ENCODE measurements around the gene DUSP22.
"Not testable (repeated sequence)": the region's sequence is repeated elsewhere in the genome, so short reads cannot be mapped to it uniquely, and the experiment has no call there.

DUSP22 gene

GRCh38 chr6:280775-281468, 11.4 kb upstream of the DUSP22 start:
- DNase-seq (ENCODE audit: low read depth): no peak

GRCh38 chr6:281469-282103, 10.7 kb upstream of the DUSP22 start:
- no peak for DNase-seq (ENCODE audit: low read depth)

GRCh38 chr6:282177-282866, 10.0 kb upstream of the DUSP22 start:
- no peak for DNase-seq (ENCODE audit: low read depth)

DNA sequence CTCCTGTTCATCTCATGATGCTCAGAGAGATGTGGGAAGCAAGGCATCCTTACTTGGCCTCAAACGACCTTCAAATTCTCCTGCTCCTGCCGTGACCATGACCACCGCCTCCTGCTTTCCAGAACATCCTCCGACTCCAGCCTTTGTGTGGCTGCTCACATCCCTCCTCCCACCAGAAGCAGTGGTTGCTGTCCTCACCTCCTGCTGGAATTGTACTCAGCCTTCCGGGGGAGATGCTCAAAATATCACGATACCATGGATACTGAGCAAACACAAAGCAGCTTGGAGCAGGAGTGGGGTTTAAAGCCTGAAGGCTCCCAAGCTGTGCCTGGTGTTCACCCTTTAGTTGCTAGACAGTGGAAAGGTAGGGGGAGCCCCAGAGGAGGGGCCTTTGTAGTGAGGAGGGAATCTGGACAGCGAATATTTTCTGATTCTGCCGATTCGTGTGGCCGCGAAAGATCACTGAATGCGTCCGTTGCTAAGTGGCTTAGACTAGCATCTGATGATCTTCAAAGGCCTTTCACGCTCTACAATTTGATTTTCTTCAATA, 9.3 kb upstream of the DUSP22 start:
- no peak for DNase-seq (ENCODE audit: low read depth)

DNA sequence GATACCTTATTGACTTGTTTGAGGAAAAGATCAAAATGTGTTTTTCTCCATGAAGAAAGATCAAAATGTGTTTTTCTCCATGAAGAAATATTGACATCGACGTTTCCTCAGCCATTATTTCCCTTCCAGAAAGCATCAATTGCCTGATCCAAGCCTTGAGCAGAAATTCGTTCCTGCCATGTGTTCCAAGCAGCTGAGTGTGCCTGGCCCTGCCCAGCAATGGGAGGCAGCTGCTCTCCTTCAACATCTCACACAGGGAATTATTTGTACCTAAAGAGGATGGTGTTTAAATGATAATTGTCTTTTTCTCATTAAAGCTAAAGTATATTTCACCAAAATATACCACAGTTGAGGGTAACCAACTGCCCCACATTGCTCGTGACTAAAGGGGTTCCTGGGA, 7.8 kb upstream of the DUSP22 start:
- DNase-seq (ENCODE audit: low read depth): no peak

GRCh38 chr6:285030-285771, 7.1 kb upstream of the DUSP22 start:
- no peak for DNase-seq (ENCODE audit: low read depth)

DNA sequence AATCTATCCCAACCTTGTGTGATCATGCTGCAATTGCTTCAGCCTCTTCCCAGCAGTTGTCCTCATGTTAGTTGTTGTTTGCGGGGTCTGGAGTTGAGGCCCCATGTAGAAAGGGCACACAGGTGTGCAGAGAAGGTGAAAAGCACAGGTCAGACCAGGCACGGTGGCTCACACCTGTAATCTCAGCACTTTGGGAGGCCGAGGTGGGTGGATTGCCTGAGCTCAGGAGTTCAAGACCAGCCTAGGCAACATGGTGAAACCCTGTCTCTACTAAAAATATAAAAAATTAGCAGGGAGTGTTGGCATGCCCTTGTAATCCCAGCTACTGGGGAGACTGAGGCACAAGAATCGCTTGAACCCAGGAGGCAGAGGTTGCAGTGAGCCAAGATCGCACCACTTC, 6.4 kb upstream of the DUSP22 start:
- DNase-seq (ENCODE audit: low read depth): not testable (repeated sequence)

DNA sequence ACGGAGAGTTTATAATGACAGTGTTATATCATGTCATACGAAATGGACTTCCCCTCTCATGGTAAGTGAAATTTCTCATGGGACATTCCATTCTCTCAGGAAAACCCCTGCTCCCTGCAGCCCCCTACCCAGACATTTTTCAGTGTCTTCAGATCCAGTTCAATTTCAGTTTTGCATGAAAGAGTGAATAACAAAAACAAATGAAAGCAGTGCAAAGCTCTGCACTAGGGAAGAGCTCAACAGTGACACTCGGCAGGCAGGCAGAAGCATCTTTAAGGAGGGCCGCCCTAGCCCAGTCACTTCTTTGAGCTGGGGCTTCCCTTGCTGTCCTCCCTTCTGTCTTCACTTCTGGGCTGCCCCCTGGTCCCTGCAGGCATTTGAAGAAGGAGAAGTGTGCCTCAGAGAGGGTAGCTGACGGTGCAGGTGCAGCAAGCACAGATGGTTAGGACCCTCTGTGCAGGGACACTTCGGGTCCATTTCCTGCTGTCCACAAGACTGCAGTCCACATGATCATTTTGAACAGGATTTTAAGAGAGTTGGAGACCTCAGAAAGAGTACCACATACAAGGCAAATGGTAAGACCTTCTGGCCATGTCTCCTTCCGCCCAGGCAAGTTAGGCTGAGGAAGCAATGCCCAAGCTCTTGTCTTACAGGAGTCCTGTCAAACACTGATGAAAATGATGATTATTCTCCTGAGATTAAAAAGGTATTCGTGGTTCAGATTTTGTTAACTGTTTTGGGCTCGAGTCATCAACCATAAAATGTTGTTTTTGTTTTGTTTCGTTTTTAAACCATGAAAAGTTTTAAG, 5.4 kb upstream of the DUSP22 start:
- DNase-seq (ENCODE audit: low read depth): no peak

DNA sequence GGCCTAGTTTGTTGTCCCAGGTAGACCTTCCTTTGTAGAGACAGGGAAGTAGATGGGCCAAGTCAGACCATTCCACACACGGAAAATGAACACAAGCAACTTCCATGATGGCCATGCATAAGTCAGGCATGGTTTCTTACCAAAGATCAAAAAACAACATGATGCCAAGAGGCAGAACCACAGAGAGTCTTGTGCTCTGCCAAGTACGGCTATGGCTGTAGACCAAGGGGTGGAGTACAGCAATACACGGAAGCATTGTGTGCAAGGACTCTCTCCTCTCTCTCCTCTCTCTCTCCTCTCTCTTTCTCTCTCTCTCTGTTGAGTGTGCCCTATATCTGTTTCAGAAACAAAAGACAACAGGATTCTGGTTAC, 4.8 kb upstream of the DUSP22 start:
- DNase-seq (ENCODE audit: low read depth): no peak

DNA sequence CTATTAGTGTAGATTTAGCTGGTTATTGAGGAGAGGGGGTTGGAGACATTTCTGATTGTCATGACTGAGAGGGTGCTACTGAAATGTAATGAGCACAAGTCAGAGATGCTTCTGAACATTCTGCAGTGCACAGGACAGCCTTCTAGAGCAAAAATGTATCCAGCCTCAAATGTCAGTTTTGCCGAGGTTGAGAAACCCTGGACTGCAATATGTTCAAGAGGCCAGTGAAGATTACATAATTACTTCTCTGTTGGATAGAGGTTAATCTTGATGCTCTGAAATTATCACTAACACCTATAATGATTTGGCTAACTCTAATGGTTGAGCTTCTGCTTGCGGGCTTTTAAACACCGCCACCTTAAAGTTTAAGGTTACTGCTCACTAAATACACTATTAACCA, 3.4 kb upstream of the DUSP22 start:
- no peak for DNase-seq (ENCODE audit: low read depth)

GRCh38 chr6:290111-290922, 2.0 kb upstream of the DUSP22 start:
- DNase-seq (ENCODE audit: low read depth): no peak

DNA sequence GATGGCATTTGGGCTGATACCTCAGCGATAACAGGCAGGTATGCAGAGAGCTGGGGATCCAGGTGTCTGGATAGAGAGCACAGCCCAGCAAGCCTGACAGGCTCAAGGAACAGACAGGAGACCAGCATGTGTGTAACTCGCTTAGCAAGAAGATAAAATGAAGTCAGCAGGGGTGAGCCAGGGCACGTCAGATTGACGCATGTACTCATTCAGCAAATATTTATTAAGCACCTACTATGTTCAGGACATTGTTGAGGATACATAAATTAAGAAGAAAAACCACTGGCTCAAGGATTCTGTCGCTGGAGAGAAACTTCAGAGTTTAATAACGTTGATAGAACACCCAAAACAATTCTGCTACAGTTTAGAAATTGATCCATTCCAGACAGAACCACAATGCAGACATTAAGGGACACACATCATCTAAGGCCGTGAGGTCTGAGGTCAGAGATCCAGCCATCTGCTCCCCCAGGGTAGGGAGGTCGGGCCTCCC, 1.0 kb upstream of the DUSP22 start:
- DNase-seq (ENCODE audit: low read depth): no peak

- DNase-seq (ENCODE audit: low read depth): peak; percentile 78
Observed at GRCh38 chr6:292506-293192, 362 bp downstream of the DUSP22 start.

DNA sequence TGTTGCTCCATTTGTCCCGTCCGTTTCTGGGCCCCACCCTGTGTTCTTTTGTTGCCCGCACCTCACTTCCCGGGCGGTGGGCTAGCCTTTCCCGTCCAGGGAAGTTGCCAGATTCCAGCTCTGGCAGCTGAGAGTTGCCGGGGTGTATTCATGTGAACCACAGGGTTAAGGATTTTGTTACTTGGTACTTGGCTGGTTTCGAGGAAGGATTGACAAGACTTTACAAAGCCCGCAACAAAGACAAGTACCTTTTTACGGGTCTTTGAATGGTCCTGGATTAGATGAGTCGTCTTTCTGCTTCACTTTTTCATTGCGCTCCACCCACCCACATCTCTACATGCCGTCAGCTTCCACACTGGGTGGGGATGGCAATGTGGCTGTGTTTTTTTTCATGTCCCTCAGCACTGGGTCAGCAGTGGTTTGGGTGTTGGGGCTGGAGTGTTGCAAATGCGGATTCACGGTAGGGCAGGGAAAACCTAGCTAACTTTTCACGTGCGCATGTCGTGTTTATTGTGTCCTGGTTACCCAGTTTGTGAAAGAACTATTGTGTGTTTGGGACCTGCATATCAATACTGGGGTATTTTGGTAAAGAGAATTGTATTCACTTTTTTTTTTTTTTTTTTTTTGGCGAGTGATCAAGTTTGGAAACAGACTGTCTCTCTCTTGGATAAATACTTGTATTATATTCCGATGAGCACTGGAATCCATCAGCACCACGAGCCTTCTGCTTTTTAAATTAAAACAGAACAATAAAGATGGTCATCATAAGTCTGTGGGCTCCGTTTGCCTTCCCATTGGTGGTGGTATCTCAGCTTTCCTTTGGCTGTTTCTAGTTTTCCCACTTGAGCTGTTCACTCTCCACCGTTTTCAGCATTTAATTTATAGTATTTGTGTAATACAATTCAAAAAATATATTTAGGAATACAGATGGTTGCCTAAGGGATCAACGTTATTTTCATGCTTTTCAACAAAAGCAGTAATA, 1.2 kb downstream of the DUSP22 start:
- peak; percentile 49 for DNase-seq (ENCODE audit: low read depth)

DNA sequence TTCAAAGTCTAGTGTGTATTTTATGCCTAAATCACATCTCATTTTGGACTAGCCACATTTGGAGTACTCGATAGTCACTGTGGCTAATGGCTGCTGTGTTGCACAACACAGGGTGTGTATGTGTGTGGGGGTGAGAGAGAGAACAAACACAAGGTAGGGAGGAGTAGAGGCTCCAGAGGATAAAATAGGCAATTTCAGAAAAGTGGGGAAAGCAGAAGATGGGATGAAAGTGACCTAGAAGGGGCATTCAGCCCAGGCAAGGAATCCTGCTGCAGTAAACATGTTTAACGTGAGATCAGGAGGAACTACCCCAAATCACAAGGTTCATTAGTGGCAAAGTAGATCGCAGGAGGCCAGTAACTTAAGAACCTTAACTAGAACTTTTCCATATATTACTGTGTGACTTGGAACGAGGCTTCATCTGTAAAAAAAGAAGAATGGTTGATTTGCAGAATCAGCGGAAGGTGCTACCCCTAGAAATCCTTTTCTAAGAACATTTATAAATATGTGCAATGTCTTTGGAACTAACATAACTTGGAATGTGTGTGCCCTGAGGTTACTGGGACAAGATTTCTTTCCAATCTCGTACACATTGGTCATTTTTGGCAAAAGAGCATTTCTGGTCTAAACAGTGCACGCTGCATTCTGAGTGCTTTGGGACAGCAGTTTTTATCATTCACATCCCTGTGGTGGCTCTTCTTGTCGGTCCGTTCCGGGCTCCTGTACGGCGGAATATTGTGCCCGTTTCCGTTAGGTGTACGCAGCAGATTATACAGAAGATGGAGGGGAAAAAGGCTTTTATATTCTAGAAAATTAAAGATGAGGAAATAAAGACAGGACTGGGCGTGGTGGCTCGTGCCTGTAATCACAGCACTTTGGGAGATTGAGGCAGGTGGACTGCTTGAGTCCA, 2.6 kb downstream of the DUSP22 start:
- DNase-seq (ENCODE audit: low read depth): no peak

DNA sequence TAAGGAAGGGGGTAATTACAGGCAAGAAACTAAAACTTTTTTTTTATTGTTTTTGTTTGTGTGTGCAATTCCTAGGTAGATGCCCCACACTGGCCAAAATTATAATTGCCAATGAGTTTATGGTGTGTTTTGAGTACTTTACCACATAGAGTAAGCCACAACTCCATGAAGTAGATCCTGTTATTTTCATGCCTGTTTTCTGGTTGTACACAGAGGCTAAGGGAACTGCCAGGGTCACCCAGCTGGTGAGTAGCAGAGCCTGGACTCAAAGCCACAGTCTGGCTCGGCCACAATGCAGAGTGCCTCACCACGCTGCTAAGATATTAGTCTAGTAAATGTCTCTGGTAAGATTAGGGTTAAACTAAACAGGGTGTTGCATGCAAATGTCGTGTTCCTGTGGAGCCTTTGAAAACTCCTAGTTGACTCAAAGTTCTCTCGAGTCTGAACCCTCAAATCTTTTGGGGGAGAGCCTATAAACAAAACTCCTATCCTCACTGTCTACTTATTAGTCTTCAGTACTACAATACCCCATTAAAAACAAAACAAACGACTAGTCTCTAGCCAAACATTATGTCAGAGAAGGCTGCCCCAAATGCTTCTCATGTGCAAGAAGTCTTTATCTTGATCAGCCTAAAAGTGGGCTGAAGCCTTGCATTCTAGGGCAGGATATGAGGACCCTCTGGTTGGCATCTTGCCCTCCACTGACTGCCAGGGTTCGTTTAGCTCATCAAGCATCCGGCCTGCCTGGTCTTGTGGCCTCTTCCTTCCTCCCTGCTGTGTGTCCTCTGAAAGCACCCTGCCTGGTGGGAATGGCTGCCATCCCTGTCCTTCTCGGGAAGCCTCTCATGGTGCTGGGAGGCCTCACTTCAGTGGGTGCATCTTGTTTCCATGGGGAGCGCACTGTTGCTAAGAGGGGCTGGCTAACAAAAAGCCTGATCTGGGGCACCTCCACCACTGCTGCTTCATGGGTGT, 4.2 kb downstream of the DUSP22 start:
- no peak for DNase-seq (ENCODE audit: low read depth)

All from stimulated activated CD4-positive, alpha-beta T cell treated with anti-CD3 and anti-CD28 coated beads, Interleukin-2, amount 100 ng/mL, for 4 hours (primary cell).